Stimulated activated CD4-positive, alpha-beta T cell treated with anti-CD3 and anti-CD28 coated beads, Interleukin-4, amount 100 ng/mL, for 48 hours (primary cell): ENCODE data around the gene CPNE1.

Experiments
- DNase-seq, 2 donors: peaks; one replicate each; pipeline ENCODE4 v3.0.0-alpha.2; 2020; ENCODE audit warnings: low read depth in 2 of 2

CPNE1 gene

DNA sequence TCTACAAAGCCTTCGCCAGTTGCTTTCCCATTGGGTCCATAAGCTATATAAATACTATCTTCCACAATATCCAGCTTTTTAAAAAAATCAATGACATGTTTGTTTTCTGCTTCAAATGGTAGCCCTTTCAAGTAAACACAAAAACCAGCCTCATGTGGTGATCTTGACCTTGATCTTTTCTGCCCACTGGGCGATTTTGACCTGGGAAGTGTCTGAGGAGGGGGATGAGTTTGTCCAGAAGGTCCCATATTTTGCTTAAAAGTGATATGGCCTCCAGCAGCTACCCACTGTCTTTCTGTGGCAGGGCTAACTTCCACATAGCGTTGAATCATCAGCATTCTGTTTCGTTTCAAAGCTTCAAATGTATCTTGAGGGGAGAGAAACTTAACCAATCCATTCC, 10.8 kb downstream of the CPNE1 start:
- no peak for DNase-seq

DNA sequence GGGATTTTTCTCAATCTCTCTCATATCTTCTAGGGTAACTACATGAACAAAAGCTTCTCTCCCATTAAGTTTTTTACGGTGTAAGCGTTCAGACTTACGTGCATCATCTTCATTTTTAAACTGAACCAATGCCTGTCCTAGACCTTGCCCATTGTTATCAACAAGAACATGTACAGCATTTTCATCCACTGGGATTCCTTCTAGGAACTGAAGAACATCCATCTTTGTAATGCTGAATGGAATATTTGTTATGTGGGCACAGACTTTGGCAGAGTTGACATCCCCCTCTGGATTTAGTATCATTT, 11.3 kb downstream of the CPNE1 start:
- DNase-seq: no peak

DNA sequence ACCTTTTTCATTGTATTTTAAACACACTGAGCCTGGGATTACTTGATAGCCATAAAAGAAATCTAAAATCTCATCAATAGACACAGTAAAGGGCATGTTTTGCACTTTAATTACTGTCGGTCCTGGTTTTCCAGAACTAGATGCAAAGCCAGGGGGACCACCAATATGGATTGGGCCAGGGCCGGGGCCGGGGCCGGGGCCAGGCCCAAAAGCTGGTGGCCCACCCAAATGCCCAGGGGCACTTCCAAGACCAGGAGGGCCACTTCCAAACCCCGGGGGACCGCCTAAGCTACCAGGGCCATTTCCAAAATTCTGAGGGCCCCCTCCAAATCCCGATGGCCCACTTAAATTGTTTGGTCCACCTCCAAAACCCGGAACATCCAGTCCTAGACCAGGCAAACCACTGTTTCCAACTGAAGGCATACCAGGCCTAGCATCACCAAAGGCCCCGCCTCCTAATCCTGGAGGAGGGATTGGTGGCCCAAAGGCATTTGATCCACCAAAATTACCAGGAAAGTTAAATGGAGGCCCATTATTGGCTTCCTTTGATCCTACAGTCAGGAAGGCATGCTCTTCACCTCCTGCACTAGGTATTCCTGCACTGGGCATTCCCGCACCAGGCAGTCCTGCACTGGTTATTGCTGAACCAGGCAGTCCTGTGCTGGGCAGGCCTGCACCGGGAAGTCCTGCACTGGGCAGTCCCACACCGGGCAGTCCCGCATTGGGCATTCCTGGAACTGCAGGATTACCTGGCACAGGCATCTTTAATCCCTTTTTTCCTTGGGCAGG, 11.9 kb downstream of the CPNE1 start:
- no peak for DNase-seq

DNA sequence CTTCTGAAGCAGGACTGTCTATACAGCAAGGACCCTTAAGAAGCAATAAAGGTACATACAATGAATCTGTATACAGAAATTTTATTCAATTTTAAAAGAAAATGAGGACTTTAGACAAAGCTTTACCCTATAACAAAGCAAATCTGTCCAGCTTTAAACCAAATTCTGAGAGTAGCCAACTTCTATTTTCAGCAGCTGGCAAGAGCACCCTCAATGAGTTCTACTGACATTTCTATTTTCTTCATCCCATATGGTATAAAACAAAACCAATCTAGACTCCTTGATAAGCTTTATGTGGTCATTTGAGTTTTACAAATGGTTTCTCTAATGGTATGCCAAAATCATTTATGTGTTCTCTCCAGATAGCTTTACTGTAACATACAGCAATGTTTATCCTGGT, 12.7 kb downstream of the CPNE1 start:
- no peak for DNase-seq

DNA sequence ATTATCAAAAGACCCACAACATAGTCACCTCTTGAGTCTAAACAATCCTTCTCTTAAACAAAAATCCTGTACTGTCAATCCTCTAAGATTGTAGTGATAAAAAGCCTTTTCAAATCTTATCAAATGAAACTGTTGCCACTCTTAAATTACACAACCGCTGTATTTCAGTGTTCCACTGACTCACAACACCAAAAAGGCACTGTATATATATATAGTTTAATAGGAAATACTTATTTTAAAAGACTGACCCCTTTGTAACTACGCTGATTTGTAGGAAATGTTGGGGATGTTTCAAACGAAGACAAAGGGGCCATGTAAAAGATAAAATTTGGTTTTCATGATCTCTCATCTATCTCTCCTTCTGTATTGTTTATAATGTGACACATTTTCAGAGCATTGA, 14.1 kb downstream of the CPNE1 start:
- DNase-seq: no peak

DNA sequence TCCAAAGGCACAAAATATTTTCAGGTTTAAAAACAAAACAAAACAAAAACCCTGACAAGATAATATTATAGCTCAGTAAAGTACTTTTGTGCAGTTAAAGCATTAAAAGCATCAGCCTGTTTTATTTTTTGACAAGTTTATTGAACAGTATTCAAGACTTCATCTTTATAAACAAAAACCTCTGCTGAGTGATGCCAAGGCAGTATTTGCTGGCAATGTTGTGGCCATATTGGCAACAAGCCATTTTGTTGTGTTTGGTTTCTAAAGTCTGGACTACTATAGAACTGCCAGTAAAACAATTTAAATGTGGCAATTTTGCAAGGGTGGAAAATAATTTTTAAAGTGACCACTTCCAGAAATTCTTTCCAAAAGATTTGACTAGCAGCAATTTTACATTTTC, 15.9 kb downstream of the CPNE1 start:
- DNase-seq: no peak

DNA sequence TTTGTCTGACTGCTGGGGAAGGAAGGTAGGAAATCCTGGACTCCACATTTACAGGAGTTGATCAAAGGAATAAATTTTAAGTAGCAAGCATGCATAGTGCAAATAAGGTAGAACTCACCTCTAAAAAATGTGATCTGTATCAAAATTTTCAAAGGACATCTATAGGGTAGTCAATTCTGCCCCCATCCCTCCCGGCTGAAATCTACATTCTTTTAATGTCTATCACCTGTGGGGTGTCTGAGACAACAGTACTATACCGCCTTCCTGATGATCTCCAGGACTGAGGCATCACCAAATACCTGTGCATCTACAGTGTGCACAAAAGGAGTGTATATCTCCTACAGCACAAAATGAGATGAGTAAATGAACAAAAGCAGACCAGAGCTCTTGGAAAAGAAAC, 19.9 kb downstream of the CPNE1 start:
- DNase-seq: no peak

DNA sequence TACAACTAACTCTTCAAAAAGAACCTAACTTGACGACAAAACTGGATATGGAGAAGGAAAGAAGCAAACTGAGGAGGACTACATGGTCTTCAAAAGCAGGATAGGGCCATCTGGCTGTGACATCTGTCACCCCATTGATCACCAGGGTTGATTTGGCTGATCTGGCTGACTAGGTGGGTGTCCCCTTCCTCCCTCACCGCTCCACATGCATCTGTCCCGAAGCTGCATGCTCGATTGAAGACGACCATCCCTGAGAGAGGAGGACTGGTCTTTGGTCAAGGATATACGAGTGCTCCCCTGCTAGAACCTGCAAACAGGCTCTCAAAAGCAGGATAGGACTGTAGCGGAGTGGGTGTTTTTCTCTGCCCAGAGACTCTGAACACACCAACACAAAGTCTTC, 21.7 kb downstream of the CPNE1 start:
- no peak for DNase-seq

DNA sequence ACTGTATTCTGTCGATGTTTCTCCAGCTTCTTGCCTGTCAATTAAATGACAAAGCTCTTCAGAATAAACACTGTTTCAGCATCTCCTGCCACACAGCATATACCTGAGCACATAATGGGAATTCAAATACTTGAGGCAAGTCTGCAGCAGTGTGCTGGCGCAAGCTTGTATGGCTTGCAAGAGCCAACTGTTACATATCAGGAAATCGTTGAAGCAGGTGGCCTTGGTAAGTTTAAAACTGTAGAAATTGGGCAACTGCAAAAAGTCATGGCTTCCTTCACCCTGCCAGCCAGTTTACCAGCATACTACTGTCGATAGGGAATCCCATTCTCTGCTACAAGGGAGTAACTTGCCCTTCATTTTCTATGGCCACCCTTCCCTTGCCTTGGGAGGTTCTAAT, 23.0 kb downstream of the CPNE1 start:
- no peak for DNase-seq

DNA sequence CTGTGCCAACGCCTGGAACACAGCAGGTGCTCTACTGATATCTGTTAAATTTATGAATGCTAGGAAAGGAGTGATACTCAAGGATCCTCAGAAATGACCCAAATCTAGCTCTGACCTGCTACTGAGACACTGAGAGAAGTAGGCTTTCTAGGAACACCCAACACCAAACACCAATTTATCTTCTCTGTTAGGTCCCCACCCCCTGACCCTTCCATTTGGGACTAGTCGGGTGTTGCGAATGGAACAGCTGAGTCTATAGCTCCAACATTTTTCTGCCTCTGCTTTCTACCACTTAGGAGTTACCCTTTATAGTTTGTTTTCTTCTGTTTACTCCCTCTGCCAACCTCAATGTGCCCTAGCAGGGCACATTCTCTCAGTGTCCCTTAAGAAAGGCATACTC, 24.0 kb downstream of the CPNE1 start:
- no peak for DNase-seq

DNA sequence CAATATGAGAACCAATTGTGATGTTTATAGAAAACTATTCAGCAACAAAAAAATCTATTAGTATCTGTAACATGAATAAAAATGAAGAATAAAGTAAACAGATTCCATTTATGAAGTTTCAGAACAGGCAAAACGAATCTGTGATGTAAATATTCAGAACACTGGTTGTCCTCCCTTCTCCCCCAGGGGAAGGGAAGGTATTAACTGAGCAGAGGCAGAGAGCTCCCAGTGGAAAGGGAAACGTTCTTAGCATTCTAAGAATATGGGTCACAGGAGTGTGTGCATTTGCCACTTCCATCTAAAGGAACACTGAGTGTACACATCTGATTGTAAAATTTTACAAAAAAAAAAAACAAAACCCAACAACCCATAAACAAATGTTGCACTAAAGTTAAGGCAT, 25.9 kb downstream of the CPNE1 start:
- no peak for DNase-seq

DNA sequence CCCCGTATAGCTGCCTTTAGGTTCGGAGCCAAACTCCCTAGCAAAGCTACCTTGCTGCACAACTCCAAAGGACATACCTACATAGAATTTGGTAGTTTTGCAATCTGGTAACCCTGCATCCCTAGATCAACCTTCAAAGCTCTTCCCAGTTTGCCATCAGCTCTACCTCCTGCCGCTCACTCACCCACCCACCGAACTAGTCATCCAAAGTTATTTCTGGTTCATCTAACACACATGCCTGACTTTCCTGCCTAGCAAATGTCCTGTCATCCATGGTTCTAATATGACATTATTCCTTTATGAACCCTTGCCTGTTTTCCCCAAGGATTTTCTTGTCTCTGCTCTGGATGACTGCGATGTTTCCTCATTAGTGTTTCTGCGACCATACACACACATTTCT, 27.4 kb downstream of the CPNE1 start:
- no peak for DNase-seq

DNA sequence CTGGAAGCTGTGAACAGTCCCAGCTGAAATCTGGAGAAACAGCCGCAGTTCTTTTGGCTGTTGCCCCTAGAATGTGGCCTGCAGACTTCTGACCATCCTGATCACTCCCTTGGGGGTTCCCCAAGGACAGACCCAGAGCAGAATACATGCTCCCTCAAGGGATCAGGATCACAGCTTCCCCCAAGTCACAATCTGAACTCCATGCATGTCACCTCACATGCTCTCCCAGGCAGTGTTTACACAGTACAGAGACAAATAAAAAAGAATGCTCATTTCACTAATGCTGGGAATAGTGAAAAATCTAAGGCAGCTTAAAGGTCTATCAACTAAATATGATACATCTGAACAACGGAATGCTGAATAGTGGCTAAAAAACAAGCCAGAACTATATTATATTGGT, 28.6 kb downstream of the CPNE1 start:
- DNase-seq: no peak

DNA sequence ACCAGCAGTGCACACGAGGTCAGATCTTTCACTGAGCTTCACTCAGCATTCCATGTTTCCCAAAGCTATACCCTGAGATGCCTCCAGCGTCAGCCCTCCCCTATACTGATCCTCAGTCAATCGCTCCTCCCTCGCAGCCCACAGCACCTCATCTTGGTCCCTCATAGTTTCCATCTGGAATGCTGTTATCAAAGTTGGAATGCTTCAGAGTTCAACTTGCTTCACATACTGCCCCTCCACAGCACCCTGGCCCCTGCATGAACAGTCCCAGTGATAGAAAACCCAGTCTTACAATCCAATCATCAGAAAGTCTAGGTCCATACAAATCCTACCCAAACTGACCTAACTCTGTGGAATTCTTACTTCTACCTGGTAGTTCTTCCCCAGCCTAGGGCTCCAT, 29.0 kb downstream of the CPNE1 start:
- no peak for DNase-seq

DNA sequence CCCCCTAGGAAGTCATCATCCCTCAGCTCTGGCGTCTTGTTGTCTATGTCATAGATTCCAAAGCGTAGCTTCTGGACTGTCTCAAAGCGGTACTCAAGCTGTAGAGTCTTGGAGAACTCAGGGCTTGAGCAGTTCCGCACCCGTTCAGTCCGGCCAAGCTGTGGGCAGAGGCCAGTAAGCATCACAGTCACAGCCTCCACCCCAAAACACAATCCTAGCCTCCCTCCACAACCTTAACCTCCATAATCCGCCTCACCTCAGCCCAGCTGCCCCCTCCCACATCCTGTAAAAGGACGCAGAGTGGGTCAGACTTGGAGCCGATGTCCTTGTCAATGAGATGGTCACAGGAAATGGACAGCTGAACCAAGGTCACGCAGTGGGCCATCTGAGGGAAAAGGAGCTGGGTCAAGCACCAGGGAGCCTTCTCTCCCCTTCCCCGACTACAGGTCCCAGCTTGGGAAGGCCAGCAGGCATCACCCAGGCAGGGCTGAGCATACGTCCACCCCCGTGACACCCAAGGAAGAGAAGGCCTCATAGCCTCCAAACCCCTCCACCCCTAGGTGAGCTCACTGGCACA, 32.1 kb downstream of the CPNE1 start:
- DNase-seq: no peak

DNA sequence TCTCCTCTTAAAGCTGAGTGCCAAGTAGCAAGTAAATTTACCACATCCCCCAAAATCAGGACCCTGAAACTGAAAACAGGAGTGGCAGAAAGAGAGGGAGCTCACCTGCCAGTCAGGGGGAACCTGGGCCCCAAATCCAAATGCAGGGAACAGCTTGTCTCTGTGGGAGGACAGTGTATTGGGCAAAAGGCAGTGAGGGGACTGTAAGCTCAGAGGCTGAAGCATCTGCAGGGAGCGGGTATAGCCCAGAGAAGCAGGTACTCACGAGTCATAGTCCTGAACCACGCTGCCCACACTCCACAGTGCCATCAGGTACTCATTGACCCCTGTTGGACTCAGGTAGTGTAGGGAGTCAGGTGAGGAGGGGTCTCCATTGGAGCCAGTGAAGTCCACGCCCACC, 34.1 kb downstream of the CPNE1 start:
- no peak for DNase-seq

DNA sequence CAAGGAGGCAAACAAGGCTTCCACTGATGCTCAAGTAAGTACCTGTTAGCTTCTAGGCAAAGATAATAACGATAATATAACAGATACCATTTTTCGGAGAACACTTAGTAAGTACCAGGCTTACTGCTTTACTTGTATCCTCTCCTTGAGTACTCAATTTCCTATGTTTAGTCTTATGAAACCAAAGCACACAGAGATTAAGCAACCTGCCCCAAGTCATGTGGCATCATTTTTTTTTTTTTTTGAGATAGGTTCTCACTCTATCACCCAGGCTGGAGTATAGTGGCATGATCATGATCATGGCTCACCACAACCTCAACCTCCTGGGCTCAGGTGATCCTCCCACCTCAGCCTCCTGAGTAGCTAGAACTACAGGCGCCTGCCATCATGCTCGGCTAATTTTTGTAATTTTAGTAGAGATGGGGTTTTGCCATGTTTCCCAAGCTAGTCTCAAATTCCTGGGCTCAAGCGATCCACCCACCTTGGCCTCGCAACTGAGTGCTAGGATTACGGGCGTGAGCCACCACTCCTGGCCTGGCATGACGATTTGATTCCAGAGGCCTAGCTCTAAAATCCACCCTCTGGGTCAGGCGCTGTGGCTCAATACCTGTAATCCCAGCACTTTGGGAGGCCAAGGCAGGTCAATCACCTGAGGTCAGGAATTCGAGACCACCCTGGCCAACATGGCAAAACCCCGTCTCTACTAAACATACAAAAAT, 35.1 kb downstream of the CPNE1 start:
- no peak for DNase-seq

DNA sequence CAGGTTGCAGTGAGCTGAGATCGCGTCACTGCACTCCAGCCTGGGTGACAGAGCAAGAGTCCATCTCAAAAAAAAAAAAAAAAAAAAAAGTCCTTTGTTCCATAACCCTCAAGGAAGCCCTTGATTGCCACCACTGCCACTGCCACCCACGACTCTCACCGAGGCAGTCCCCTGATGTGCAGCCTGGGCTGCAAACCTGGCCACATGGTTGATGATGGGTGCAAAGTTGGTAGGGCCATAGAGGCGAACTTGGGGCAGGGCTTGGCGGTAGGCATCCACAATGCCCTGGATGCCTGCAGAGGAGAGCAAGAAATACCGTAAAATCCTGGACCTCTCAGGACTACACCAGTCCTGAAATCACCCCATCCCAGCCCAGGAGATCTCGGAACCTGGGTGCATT, 37.6 kb downstream of the CPNE1 start:
- DNase-seq: no peak

DNA sequence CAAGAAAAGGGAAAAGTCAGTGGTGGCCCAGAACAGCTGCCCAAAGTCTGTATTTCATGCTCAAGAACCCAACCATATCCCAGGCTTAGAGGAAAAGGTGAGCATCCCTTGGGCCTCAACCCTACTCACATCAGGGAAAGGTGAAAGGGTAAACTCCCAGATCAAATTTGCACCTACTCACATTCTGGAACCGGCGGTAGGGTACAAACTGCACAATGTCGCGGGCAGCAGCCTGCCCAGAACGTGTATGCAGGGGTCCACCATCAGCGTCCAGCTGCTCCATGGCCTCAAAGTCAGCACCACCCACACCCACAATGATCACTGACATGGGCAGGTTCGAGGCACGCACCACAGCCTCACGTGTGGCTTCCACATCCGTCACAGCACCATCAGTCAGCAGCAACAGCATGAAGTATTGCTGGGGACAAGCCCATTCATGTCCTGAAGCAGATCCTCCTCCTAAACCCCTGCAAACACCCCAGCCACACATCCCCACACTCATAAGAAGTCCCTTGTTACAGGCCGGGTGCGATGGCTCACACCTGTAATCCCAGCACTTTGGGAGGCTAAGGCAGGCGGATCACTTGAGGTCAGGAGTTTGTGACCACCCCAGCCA, 38.2 kb downstream of the CPNE1 start:
- DNase-seq: no peak

DNA sequence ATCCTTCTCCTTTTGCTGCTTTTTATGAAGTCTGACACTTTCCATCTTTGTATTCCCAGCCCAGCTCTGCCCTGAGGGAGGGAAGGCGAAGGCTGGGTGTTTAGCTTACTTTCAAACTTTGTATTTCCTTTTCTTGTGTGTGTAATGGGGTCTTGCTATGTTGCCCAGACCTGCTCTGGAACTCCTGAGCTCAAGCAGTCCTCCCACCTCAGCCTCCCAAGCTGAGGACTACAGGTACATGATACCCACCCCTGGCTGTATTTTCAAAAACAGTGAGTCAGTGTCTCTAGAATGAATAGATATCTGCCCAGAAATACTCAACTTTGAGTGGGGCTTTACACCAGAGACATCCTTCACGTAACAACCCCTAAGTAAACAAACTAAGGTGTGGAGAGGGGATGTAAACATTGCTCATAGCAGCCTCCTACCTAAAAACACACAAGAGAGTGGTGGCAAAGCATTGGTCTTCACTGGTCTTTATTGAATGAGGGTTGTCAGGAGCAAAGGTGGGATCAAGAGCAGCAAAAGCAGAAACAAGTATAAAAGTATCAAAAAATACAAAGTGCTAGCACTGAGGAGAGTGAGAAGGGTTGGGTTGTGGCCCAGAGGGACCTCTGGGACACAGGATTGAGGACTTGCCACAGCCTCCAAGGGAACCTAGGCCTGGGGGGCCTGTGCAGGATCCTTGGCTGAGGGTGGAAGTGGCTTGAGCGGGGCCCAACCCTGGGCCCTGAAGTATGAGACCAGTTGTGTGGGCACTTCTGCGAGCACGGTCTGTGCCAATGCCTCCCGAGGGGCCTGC, 38.9 kb downstream of the CPNE1 start:
- DNase-seq: no peak

DNA sequence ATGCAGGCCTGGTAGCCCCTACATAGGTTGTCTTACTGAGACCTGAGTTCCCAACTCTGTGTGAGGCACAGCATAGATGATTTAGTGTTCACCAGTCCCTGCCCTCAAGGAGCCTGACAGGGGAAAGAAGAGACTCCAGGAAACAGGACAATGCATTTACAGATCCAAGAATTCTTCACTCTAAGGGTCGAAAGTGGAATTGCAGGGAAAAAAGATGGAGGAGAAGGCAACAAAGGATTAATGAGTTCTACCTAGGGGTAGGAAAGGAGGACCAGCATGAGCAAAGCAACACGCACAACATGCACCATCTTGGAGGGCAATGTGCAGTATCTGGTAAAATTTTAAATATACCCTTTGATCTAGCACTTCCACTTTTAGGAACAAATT, 43.1 kb downstream of the CPNE1 start:
- DNase-seq: no peak
